Naive B cell (primary cell): ENCODE results near the gene SBK3. TPM values are rescaled to one million over a fixed set of nuclear protein-coding genes. Genes with fewer than 3 reads are reported as not detected.

ENCODE experiments used
- ATAC-seq, 2 donors: fragments of 150-1000 bp; cut with Tn5 transposase; 2 replicates each; pipeline ENCODE4 v1.10.0; 2021; ENCODE audit warnings: low read depth in 2 of 2, mild to moderate bottlenecking in 2 of 2, moderate library complexity in 2 of 2
- DNase-seq: peaks from one replicate; pipeline ENCODE4 v3.0.0; 2022
- H3K27ac Mint-ChIP-seq, 6 donors: one replicate each; pipeline ENCODE4 v1.8.0; 2020 to 2022; ENCODE audit warnings: mild to moderate bottlenecking in 6 of 6, mixed read lengths in 6 of 6, moderate library complexity in 5 of 6, inconsistent platforms in 2 of 6
- H3K27me3 Mint-ChIP-seq, 3 donors: one replicate each; pipeline ENCODE4 v1.8.0; 2021 to 2022; ENCODE audit warnings: mixed read lengths in 3 of 3, mild to moderate bottlenecking in 1 of 3
- H3K36me3 Mint-ChIP-seq, 2 donors: one replicate each; pipeline ENCODE4 v1.8.0; 2020 to 2022; ENCODE audit warnings: mixed read lengths in 2 of 2, inconsistent platforms in 1 of 2, mild to moderate bottlenecking in 1 of 2
- H3K4me1 Mint-ChIP-seq, 3 donors: one replicate each; pipeline ENCODE4 v1.8.0; 2020 to 2022; ENCODE audit warnings: mixed read lengths in 3 of 3, inconsistent platforms in 1 of 3, mild to moderate bottlenecking in 1 of 3, moderate library complexity in 1 of 3
- H3K4me3 Mint-ChIP-seq, 8 donors: one replicate each; pipeline ENCODE4 v1.8.0; 2020 to 2022; ENCODE audit warnings: mild to moderate bottlenecking in 8 of 8, mixed read lengths in 8 of 8, moderate library complexity in 8 of 8, inconsistent platforms in 2 of 8
- H3K9me3 Mint-ChIP-seq, 7 donors: one replicate each; pipeline ENCODE4 v1.8.0; 2020 to 2022; ENCODE audit warnings: mixed read lengths in 7 of 7, mild to moderate bottlenecking in 5 of 7, inconsistent platforms in 2 of 7, moderate library complexity in 1 of 7
- polyA plus RNA-seq, 6 donors: library from polyadenylated mRNA; unstranded; fragments of 300-500 nt; fragmentation: Illumina TruSeq; gene quantifications; one replicate each; pipeline ENCODE4 v1.2.3, GENCODE V29; 2021; ENCODE audit warnings: low read depth in 6 of 6

SBK3 gene
- polyA plus RNA-seq, 6 donors from 2014 or later, result not detected

DNA sequence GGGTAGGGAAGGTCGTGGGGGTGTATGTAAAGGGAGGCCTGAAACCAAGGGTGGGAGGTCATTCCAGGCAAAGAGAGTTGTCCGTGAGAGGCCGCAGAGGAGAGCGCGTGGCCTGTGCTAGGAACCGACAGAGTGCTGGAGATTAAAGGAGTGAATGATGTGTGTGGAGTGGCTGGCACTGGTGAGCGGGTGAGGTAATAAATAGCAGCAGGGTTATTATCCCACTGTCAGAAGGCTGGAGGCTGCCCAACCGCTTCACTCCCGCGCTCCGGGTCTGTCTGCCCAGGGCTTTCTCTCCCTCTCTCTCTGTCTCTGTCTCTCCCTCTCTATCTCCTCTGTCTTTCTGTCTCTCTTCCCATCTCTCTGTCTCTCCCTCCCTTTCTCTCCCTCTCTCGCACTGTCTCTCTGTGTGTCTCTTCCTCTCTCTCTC, 17.9 kb upstream of the SBK3 start:
- H3K27me3 Mint-ChIP-seq, result peaks cover 13 to 47% (median 30%) of the 10 kb centered on the region in 3 donors
- DNase-seq (no peak), ATAC-seq (no peak)
- H3K27ac Mint-ChIP-seq, result no peak overlapping the region
- H3K4me3 Mint-ChIP-seq, result peak overlapping the region in 1 of 8 donors; percentile 47
- H3K9me3 Mint-ChIP-seq, result peaks cover 0 to 13% (median 2%) of the 10 kb centered on the region in 7 donors
- no peaks in the 10 kb centered on the region for H3K4me1 Mint-ChIP-seq
- peaks cover 0 to 4% of the 10 kb centered on the region in 2 donors for H3K36me3 Mint-ChIP-seq

GRCh38 chr19:55559684-55560083, 14.3 kb upstream of the SBK3 start:
- no peaks in the 10 kb centered on the region for H3K4me1 Mint-ChIP-seq
- no peak overlapping the region for H3K4me3 Mint-ChIP-seq
- ATAC-seq (no peak), DNase-seq (no peak)
- H3K27me3 Mint-ChIP-seq, result peaks cover 4 to 33% (median 32%) of the 10 kb centered on the region in 3 donors
- H3K9me3 Mint-ChIP-seq, result peaks cover 0 to 7% (median 2%) of the 10 kb centered on the region in 7 donors
- peaks cover 0 to 4% of the 10 kb centered on the region in 2 donors for H3K36me3 Mint-ChIP-seq
- H3K27ac Mint-ChIP-seq, result no peak overlapping the region

DNA sequence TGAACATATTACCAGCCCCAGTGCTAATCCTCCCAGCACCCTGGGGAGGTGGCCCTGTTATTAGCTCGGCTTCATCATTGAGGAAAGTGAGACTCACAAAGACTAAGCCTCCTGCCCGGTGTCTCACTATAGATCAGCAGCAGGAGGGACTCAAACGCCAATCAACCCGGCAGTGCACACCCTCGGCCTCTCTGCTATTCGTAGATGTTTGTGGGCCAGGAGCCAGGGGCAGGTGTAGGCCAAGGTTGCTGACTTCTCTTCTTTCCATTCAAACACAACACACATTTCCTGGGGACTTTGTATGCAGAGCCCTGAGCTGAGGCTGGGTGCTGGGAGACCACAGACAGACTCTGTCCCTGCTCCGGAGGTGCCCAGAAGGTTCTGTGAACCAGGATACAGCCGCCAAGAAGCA, 9.4 kb upstream of the SBK3 start:
- DNase-seq, result no peak
- H3K27ac Mint-ChIP-seq, result peak overlapping the region in 1 of 6 donors; percentile 80
- no peaks in the 10 kb centered on the region for H3K36me3 Mint-ChIP-seq

DNA sequence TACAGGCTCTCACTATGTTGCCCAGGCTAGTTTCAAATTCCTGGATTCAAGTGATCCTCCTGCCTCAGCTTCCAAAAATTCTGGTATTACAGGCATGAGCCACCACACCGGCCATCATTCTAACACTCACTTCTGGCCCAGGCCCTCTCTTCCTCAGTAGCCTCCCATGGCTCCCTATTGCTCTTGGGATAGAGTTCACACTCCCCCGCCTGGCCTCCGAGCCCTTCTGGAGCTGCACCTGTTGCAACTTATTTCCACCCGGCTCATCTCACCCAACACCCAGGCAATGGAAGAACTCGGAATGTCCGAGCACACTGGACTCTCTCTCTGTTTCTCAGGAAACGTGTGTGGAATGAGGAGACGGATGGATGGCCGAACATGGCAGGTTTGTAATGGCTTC, 9.0 kb upstream of the SBK3 start:
- peaks cover 0 to 2% (median 0%) of the 10 kb centered on the region in 7 donors for H3K9me3 Mint-ChIP-seq
- peak overlapping the region in 1 of 6 donors; percentile 80 for H3K27ac Mint-ChIP-seq
- no peak for DNase-seq
- ATAC-seq, result no peak
- no peak overlapping the region for H3K4me3 Mint-ChIP-seq
- H3K4me1 Mint-ChIP-seq, result peaks cover 0 to 8% (median 4%) of the 10 kb centered on the region in 3 donors
- no peaks in the 10 kb centered on the region for H3K36me3 Mint-ChIP-seq
- H3K27me3 Mint-ChIP-seq, result peaks cover 3 to 49% (median 35%) of the 10 kb centered on the region in 3 donors

More for the DNA sequence above, 9.4 kb upstream of the SBK3 start:
- H3K4me1 Mint-ChIP-seq, result peaks cover 0 to 5% (median 0%) of the 10 kb centered on the region in 3 donors
- H3K27me3 Mint-ChIP-seq, result peaks cover 0 to 45% (median 36%) of the 10 kb centered on the region in 3 donors
- ATAC-seq, result no peak
- H3K4me3 Mint-ChIP-seq, result no peak overlapping the region
- H3K9me3 Mint-ChIP-seq, result peaks cover 0 to 2% (median 0%) of the 10 kb centered on the region in 7 donors

DNA sequence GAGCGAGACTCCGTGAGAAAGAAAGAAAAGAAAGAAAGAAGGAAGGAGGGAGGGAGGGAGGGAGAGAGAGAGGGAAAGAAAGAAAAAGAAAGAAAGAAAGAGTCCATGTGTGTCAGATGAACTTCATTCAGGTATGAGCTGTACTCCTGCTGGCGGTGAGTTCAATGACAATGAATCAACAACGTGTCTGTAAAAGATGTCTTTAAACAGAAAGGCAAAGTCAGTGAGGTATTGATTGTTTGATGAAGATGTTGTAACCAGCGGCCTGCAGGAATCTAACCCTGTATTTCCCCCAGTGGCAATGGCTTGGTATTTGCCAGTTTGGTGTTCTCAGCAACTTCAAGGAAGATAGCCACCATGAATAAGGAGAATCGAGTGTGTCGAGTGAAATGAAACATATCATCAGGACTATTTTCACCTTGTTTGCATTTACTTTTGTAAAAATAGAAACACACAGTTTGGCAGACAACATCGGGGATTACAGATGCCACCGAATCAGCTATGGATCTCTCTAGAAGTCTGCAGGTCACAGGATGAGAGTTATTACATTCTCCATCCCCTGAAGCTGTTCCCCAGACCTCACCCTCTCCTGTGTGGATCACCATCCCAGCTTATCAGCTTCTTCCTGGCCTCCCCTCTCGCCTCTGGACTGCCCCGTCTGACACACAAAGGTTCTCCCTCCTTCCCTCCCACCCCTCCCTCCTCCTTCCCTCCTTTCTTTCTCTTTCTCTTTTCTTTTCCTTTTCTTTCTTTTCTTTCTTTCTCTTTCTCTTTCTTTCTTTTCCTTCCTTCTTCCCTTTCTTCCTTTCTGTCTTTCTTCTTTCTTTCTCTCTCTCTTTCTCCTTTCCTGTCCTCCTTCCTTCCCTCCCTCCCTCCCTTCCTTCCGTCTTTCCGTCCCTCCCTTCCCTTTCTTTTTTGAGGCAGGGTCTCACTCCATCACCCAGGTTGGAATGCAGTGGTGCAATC, 8.2 kb upstream of the SBK3 start:
- Mint-ChIP-seq H3K9me3 (peaks cover 0 to 2% (median 0%) of the 10 kb centered on the region in 7 donors), H3K36me3 (no peaks in the 10 kb centered on the region), H3K4me1 (peaks cover 0 to 8% (median 4%) of the 10 kb centered on the region in 3 donors), H3K4me3 (no peak overlapping the region), H3K27me3 (peaks cover 4 to 50% (median 32%) of the 10 kb centered on the region in 3 donors), H3K27ac (no peak overlapping the region)
- DNase-seq (no peak), ATAC-seq (no peak)

DNA sequence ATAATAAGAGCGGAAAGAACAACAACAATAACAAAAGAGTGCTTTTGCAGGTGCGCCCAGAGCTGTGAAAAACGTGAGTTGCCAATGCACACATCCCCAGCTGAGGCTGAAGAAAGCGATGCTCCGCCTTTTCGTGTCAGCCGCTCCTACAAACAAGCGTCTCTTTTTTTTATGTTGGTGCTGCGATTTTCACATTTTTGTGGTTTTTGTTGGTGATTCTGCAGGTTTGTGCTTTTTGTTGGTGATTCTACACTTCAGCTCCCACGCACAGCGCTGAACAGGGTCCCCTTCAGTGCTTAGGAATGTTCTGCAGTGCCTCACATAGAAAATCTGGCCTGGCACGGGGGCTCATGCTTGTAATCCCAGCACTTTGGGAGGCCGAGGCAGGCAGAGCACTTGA, 7.3 kb upstream of the SBK3 start:
- H3K9me3 Mint-ChIP-seq, result peaks cover 0 to 2% (median 0%) of the 10 kb centered on the region in 7 donors
- H3K4me1 Mint-ChIP-seq, result peaks cover 0 to 8% (median 4%) of the 10 kb centered on the region in 3 donors
- H3K4me3 Mint-ChIP-seq, result no peak overlapping the region
- no peak for DNase-seq
- H3K27me3 Mint-ChIP-seq, result peaks cover 7 to 55% (median 39%) of the 10 kb centered on the region in 3 donors
- H3K27ac Mint-ChIP-seq, result peak overlapping the region in 1 of 6 donors; percentile 65
- H3K36me3 Mint-ChIP-seq, result no peaks in the 10 kb centered on the region
- ATAC-seq, result no peak

DNA sequence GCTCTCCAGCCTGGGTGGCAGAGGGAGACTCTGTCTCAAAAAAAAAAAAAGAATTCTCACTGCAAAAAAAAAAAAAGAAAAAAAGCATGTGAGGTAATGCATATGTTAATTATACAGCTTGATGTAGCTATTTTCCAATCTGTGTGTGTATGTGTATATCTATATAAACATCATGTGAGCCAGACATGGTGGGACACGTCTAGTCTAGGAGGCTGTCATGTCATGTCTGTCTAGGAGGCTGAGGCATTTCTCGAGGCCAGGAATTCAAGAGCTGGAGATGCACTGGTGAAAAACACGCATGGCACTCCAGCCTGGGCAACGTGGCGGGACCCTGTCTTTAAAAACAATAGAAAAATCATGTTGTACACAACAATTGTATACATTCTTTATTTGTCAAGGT, 6.9 kb upstream of the SBK3 start:
- peaks cover 0 to 8% (median 7%) of the 10 kb centered on the region in 3 donors for H3K4me1 Mint-ChIP-seq
- peak overlapping the region in 1 of 6 donors; percentile 65 for H3K27ac Mint-ChIP-seq
- H3K27me3 Mint-ChIP-seq, result peaks cover 7 to 55% (median 43%) of the 10 kb centered on the region in 3 donors
- H3K4me3 Mint-ChIP-seq, result no peak overlapping the region
- peaks cover 0 to 2% (median 0%) of the 10 kb centered on the region in 7 donors for H3K9me3 Mint-ChIP-seq
- DNase-seq (no peak), ATAC-seq (no peak)
- H3K36me3 Mint-ChIP-seq, result no peaks in the 10 kb centered on the region

DNA sequence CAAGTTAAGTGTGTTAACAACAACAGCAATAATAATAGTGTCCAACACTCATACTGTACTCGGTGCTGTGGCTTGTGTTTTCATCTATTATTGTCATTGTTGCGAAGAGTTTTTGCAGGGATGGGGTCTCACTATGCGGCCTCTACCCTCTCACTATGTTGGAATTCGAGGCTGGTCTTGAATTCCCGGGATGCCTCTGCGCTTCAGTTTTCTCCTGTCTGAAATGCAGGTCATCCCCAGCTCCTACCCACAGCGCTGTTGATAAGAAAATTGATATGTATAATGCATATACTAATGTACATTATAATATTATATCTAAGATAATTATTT, 4.9 kb upstream of the SBK3 start:
- no peak for DNase-seq
- Mint-ChIP-seq H3K27me3 (peaks cover 7 to 68% (median 60%) of the 10 kb centered on the region in 3 donors), H3K4me1 (peaks cover 0 to 13% (median 8%) of the 10 kb centered on the region in 3 donors), H3K27ac (no peak overlapping the region), H3K36me3 (peaks cover 0 to 10% of the 10 kb centered on the region in 2 donors), H3K9me3 (peaks cover 0 to 2% (median 0%) of the 10 kb centered on the region in 7 donors), H3K4me3 (peak overlapping the region in 1 of 8 donors; percentile 40)
- no peak for ATAC-seq

DNA sequence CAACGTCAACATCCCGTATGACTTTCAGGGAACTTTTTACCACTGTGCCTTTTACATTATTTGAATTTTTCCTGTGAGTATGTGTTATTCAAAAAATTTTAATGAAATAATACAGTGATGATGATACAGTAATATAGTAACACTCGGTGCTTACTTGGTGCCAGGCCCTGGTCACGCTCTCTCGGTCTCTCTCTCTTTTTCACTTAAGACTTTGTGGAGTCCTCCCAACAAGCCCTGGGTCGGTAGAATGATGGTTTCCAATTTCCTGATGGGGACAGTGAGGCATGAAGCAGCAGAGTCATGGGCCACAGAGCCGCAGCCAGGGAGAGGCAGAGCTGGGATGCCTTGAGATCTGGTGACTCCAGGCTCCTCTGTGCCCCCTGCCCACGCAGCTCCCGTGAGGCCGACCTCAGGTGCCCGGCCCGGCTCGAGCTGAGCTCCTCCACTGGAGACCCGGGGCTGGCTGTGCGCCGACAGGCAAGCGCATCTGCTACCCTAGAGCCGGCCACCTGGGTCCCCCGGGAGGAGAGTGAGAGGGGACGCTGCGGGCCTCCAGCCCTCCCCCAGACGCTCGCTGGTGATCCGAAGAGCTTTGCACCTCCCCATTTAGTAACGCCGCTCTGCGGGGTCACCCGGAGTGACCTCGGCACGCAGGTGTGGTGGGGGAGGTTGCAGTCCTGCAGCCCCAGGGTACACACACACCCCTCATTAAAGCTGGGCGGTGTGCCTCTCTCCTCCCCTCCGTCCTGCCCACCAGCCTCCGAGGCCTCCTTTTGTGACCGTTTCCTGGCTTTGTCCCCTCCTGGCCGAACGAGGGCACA, 4.4 kb upstream of the SBK3 start:
- Mint-ChIP-seq H3K4me1 (peaks cover 2 to 13% (median 8%) of the 10 kb centered on the region in 3 donors), H3K9me3 (peaks cover 0 to 2% (median 0%) of the 10 kb centered on the region in 7 donors), H3K27ac (no peak overlapping the region), H3K4me3 (no peak overlapping the region), H3K27me3 (peaks cover 7 to 72% (median 60%) of the 10 kb centered on the region in 3 donors), H3K36me3 (peaks cover 0 to 14% of the 10 kb centered on the region in 2 donors)
- no peak for ATAC-seq
- DNase-seq, result no peak

DNA sequence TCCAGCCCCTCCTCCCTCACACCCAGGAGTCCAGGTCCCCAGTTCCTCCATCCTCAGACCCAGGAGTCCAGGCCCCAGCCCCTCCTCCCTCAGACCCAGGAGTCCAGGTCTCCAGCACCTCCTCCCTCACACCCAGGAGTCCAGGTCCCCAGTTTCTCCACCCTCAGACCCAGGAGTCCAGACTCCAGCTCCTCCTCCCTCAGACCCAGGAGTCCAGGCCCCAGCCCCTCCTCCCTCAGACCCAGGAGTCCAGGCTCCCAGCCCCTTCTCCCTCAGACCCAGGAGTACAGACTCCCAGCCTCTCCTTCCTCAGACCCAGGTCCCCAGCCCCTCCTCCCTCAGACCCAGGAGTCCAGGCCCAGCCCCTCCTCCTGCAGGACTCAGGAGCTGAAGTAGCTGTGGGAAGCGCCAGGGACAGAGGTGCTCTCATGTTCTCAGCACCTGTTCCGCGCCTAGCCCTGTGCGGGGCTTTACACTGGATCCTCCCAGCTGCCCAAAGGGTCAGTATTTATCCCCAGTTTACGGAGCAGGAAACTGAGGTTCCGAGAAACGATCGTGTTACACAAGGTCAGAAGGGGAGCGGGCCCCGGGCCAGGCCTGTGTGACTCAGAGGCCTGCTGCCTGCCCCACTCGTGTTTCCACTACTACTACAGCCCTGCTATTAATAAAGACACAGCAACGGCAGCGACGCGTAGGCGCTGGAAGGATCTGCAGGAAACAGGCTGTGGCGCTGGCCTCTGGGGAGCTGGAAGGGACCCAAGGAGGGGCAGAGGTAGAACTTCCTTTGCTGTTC, 1.7 kb upstream of the SBK3 start:
- H3K27me3 Mint-ChIP-seq, result peaks cover 14 to 62% (median 58%) of the 10 kb centered on the region in 3 donors

GRCh38 chr19:55546011-55546410, 668 bp upstream of the SBK3 start:
- Mint-ChIP-seq H3K4me1 (peaks cover 2 to 13% (median 8%) of the 10 kb centered on the region in 3 donors), H3K9me3 (peaks cover 0 to 5% (median 0%) of the 10 kb centered on the region in 7 donors), H3K36me3 (peaks cover 0 to 21% of the 10 kb centered on the region in 2 donors), H3K27ac (no peak overlapping the region), H3K27me3 (peaks cover 19 to 68% (median 64%) of the 10 kb centered on the region in 3 donors), H3K4me3 (no peak overlapping the region)
- ATAC-seq (no peak), DNase-seq (no peak)

More for the DNA sequence above, 1.7 kb upstream of the SBK3 start:
- DNase-seq (no peak), ATAC-seq (no peak)
- Mint-ChIP-seq H3K4me1 (peaks cover 2 to 13% (median 8%) of the 10 kb centered on the region in 3 donors), H3K36me3 (peaks cover 0 to 21% of the 10 kb centered on the region in 2 donors), H3K9me3 (peaks cover 0 to 5% (median 0%) of the 10 kb centered on the region in 7 donors), H3K4me3 (peak overlapping the region in 1 of 8 donors; percentile 25), H3K27ac (peak overlapping the region in 2 of 6 donors; percentile 62 to 87)

DNA sequence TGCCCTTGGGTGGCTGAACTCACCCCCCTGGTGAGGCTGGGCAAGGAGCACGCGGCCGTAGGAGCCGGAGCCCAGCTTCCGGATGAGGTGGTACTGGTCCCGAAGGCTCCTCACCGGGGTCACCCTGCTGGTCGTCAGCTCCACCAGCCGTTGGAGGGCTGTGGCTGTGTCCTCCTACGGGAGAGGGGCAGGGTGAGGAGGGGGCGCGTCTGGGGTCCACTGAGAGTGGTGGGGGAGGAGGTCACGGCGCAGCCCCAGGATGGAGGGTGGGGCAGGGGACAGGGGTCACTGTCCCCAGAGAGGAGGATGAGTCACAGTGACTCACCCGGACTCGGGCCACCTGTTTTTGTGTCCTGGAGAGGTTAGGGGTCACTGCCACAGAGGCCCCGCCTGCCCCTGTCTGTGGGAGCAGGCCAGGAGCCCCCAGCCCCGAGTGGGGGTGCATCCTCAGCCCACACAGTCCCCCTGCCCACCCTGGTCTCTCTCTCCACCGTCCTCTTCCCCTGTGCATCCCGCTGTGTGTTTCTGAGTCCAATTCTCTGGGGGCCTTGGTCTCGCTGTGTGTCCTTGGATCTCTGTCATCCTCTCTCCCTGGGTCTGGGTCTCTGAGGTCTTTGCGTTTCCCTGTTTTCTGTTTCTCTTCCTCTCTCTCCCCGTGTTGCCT, 435 bp downstream of the SBK3 start:
- no peak for ATAC-seq
- peaks cover 0 to 21% of the 10 kb centered on the region in 2 donors for H3K36me3 Mint-ChIP-seq
- no peak for DNase-seq

More for the DNA sequence above, 435 bp downstream of the SBK3 start:
- peaks cover 0 to 5% (median 0%) of the 10 kb centered on the region in 7 donors for H3K9me3 Mint-ChIP-seq
- no peak overlapping the region for H3K27ac Mint-ChIP-seq
- peaks cover 2 to 13% (median 5%) of the 10 kb centered on the region in 3 donors for H3K4me1 Mint-ChIP-seq
- H3K4me3 Mint-ChIP-seq, result no peak overlapping the region
- peaks cover 19 to 62% (median 58%) of the 10 kb centered on the region in 3 donors for H3K27me3 Mint-ChIP-seq
